B cell (primary cell): ENCODE measurements around the gene KIF26B. TPM values are rescaled to one million over a fixed set of nuclear protein-coding genes. Genes with fewer than 3 reads are reported as not detected.

Experiments
- ATAC-seq: fragments of 200-7000 bp; cut with Tn5 transposase; one replicate; pipeline ENCODE4 v1.10.0; 2021; ENCODE audit warnings: low read depth, mild to moderate bottlenecking, moderate number of reproducible peaks, moderate library complexity
- CTCF ChIA-PET: fragments of 350-600 bp; sonication (Branson Sonifier 250); formaldehyde crosslinking; loops from one replicate; lab custom pipeline; 2021; ENCODE audit warnings: antibody characterized with exemption, inconsistent platforms; lab: Charles Lee
- POLR2A ChIA-PET: fragments of 350-600 bp; sonication (Branson Sonifier 250); formaldehyde crosslinking; loops from one replicate; lab custom pipeline; 2021; ENCODE audit warnings: antibody characterized with exemption; lab: Charles Lee
- DNase-seq: peaks from one replicate; pipeline ENCODE4 v3.0.0; 2013
- H2AFZ ChIP-seq: 2 replicates; pipeline ENCODE4 v1.6.1; 2012; ENCODE audit warnings: mild to moderate bottlenecking, low read depth, low read length; ENCODE audit not compliant: insufficient read depth, poor library complexity, severe bottlenecking
- H3K27ac ChIP-seq, 2 donors: 1 replicate in 1 of 2; 2 replicates in 1 of 2; pipeline ENCODE4 v1.5.1; 2012 to 2013; ENCODE audit warnings: low read length in 2 of 2, mild to moderate bottlenecking in 2 of 2, moderate library complexity in 1 of 2
- H3K27me3 ChIP-seq, 4 experiments: fragments of 200-600 bp in 1 of 4; sonication (generic) in 1 of 4; replicated peaks in 1 of 4; 1 replicate in 2 of 4; 2 replicates in 2 of 4; pipeline versions ENCODE4 v1.6.1 to v1.7.0; 2013 to 2016; ENCODE audit warnings: low read length in 3 of 4, mild to moderate bottlenecking in 2 of 4, mixed read lengths in 1 of 4, moderate library complexity in 1 of 4; ENCODE audit not compliant: insufficient read depth in 4 of 4, control insufficient read depth in 3 of 4; ENCODE audit errors: control extremely low read depth in 1 of 4
- H3K36me3 ChIP-seq, 2 experiments: replicated peaks in 1 of 2; 1 replicate in 1 of 2; 2 replicates in 1 of 2; pipeline versions ENCODE4 v1.6.1 to v1.7.1; 2013; ENCODE audit warnings: low read length in 1 of 2; ENCODE audit not compliant: insufficient read depth in 2 of 2, control insufficient read depth in 1 of 2; ENCODE audit errors: control extremely low read depth in 1 of 2, extremely low read depth in 1 of 2
- H3K4me1 ChIP-seq, 2 donors: fragments of 200-600 bp in 1 of 2; sonication (generic) in 1 of 2; 1 replicate in 1 of 2; 2 replicates in 1 of 2; pipeline versions ENCODE4 v1.5.1 to v1.6.1; 2013 to 2017; ENCODE audit warnings: low read length in 2 of 2; ENCODE audit not compliant: control insufficient read depth in 2 of 2, insufficient read depth in 2 of 2
- H3K4me2 ChIP-seq: replicated peaks from 2 replicates; pipeline ENCODE3; 2012; ENCODE audit warnings: mild to moderate bottlenecking, low read depth, low read length; ENCODE audit not compliant: poor library complexity, severe bottlenecking
- H3K4me3 ChIP-seq, 5 experiments: fragments of 200-600 bp in 1 of 5; sonication (generic) in 1 of 5; 1 replicate in 3 of 5; 2 replicates in 2 of 5; pipeline versions ENCODE4 v1.5.1 to v1.7.0; 2011 to 2016; ENCODE audit warnings: low read length in 4 of 5, mild to moderate bottlenecking in 4 of 5, low read depth in 2 of 5, control low read depth in 1 of 5, moderate library complexity in 1 of 5; ENCODE audit not compliant: insufficient read depth in 1 of 5; ENCODE audit errors: control extremely low read depth in 1 of 5, extremely low read depth in 1 of 5
- H3K79me2 ChIP-seq: fragments of 200-600 bp; sonication (generic); one replicate; pipeline ENCODE4 v1.6.0; 2016; ENCODE audit warnings: low read length; ENCODE audit not compliant: control insufficient read depth, insufficient read depth
- H3K9ac ChIP-seq: fragments of 200-600 bp; sonication (generic); 2 replicates; pipeline ENCODE4 v1.6.1; 2017; ENCODE audit warnings: mild to moderate bottlenecking, low read length, moderate library complexity
- H3K9me3 ChIP-seq, 3 donors: one replicate each; pipeline versions ENCODE4 v1.6.1 to v1.7.1; 2013; ENCODE audit warnings: low read length in 2 of 3; ENCODE audit not compliant: control insufficient read depth in 2 of 3, insufficient read depth in 1 of 3; ENCODE audit errors: control extremely low read depth in 1 of 3
- H4K20me1 ChIP-seq: 2 replicates; pipeline ENCODE4 v1.6.0; 2012; ENCODE audit warnings: mild to moderate bottlenecking, low read length; ENCODE audit not compliant: insufficient read depth, control insufficient read depth, poor library complexity, severe bottlenecking
- H3K27ac Mint-ChIP-seq: one replicate; pipeline ENCODE4 v1.8.0; 2021; ENCODE audit warnings: mixed read lengths
- H3K27me3 Mint-ChIP-seq: one replicate; pipeline ENCODE4 v1.8.0; 2021; ENCODE audit warnings: mixed read lengths
- H3K4me1 Mint-ChIP-seq: one replicate; pipeline ENCODE4 v1.8.0; 2021; ENCODE audit warnings: mixed read lengths
- H3K4me3 Mint-ChIP-seq: one replicate; pipeline ENCODE4 v1.8.0; 2021; ENCODE audit warnings: mixed read lengths
- H3K9me3 Mint-ChIP-seq: one replicate; pipeline ENCODE4 v1.8.0; 2022; ENCODE audit warnings: mixed read lengths; ENCODE audit not compliant: insufficient read depth
- CTCF ChIP-seq: fragments of 200-600 bp; IDR thresholded peaks from one replicate; pipeline ENCODE4 v1.8.0; 2022; ENCODE audit warnings: antibody characterized with exemption, mild to moderate bottlenecking
- EZH2 ChIP-seq: IDR thresholded peaks from 2 replicates; pipeline ENCODE4 v1.6.1; 2012; ENCODE audit warnings: borderline replicate concordance, low read depth, mild to moderate bottlenecking, moderate library complexity, low read length; ENCODE audit not compliant: insufficient read depth, poor library complexity, severe bottlenecking
- WGBS: methylation state at CpG from one replicate; pipeline ENCODE4 v1.1.5; 2013; ENCODE audit warnings: missing lambda C conversion rate; ENCODE audit not compliant: insufficient coverage; 5-methylcytosine and 5-hydroxymethylcytosine counted together
- intact Hi-C: fragments of 100-400 bp; cut with micrococcal nuclease; formaldehyde crosslinking; loops from one replicate; pipeline ENCODE4 v1.10.0; 2022
- polyA plus RNA-seq: library from polyadenylated mRNA; depleted of rRNA; stranded (reverse); fragments of >200 nt; gene quantifications from 2 replicates; pipeline ENCODE4 v1.2.3, GENCODE V29; 2012
- total RNA-seq, 2 donors: library from RNA; stranded (reverse); fragments of 120-200 nt in 1 of 2; gene quantifications; 1 replicate in 1 of 2; 2 replicates in 1 of 2; pipeline versions ENCODE4 v1.2.3 to v1.2.4, GENCODE V29; 2013 to 2022

Gene KIF26B
- total and polyA plus RNA-seq, 2 donors (not counting 1 experiment from before 2014, with no cell fraction given), result 0.62 TPM; not detected in 1

DNA sequence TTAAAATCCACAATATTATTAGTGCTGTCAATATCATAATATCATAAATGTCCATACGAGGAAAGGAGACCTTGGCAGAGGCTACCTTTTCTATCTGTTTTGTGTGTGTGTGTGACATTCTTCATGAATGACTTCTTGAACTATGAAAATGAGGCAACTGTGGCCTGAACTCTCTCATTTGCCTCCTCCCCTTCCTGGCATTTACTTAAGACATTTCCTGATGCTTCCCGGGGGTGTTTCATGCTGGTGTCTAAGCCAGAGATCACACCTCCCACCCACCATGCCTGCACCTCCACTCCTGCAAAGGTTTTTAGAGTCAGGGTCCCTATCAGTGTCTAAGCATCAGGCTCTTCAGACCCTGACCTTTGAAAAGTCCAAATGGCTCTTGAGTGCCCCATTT, 420.9 kb downstream of the KIF26B start:
- POLR2A ChIA-PET, result no interaction called here
- no peak overlapping the region for H3K27ac Mint-ChIP-seq
- H3K9me3 Mint-ChIP-seq, result no peaks in the 10 kb centered on the region
- Histone ChIP-seq H4K20me1 (no peaks in the 10 kb centered on the region), H3K9me3 (no peaks in the 10 kb centered on the region), H3K27ac (no peak overlapping the region), H3K9ac (no peak overlapping the region), H3K36me3 (no peaks in the 10 kb centered on the region), H3K4me3 (no peak overlapping the region), H3K27me3 (peaks cover 0 to 3% (median 0%) of the 10 kb centered on the region in 4 experiments), H3K4me1 (no peaks in the 10 kb centered on the region), H2AFZ (no peak overlapping the region), H3K4me2 (no peak overlapping the region), H3K79me2 (no peaks in the 10 kb centered on the region)
- CTCF ChIA-PET, result no interaction called here
- no peaks in the 10 kb centered on the region for H3K4me1 Mint-ChIP-seq
- intact Hi-C loops, result no loop called here
- TF ChIP-seq CTCF, result no peak
- TF ChIP-seq EZH2, result no peak
- ATAC-seq (no peak), DNase-seq (no peak)
- 18% methylated on average over 1 of the region's 2 CpGs for WGBS
- H3K27me3 Mint-ChIP-seq, result peaks cover 27% of the 10 kb centered on the region
- no peak overlapping the region for H3K4me3 Mint-ChIP-seq

DNA sequence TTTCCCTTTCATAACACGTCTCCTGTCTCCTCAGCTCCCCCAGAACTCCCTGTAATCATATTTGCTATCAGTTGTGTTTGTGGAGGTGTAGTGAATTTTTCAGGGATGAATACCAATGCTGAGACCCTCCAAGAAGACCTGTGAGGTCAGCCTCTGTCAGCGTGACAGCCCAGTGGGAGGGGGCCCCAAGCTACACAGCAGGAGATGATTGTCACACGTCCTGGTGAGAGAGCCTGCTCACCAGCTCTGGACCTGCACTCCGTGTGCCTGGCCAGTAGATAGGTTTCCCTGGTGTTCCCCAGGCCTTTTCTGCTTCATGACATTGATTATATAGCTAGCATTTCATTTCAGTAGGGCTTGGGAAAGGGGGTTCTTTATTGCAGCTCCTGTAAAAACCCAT, 421.5 kb downstream of the KIF26B start:
- H3K4me2 ChIP-seq, result no peak overlapping the region
- H3K9ac ChIP-seq, result no peak overlapping the region
- 82% methylated on average over 2 of the region's 4 CpGs for WGBS
- Mint-ChIP-seq H3K27me3 (peaks cover 27% of the 10 kb centered on the region), H3K4me3 (no peak overlapping the region), H3K9me3 (no peaks in the 10 kb centered on the region), H3K27ac (no peak overlapping the region), H3K4me1 (no peaks in the 10 kb centered on the region)
- no peaks in the 10 kb centered on the region for H3K79me2 ChIP-seq
- POLR2A ChIA-PET, result no interaction called here
- CTCF ChIA-PET, result no interaction called here
- intact Hi-C loops, result no loop called here
- no peak overlapping the region for H3K4me3 ChIP-seq
- TF ChIP-seq EZH2, result no peak
- no peak for TF ChIP-seq CTCF
- DNase-seq (no peak), ATAC-seq (no peak)
- H3K36me3 ChIP-seq, result no peaks in the 10 kb centered on the region
- peaks cover 0 to 3% (median 0%) of the 10 kb centered on the region in 4 experiments for H3K27me3 ChIP-seq
- H2AFZ ChIP-seq, result no peak overlapping the region
- no peaks in the 10 kb centered on the region for H3K4me1 ChIP-seq
- H4K20me1 ChIP-seq, result no peaks in the 10 kb centered on the region
- no peak overlapping the region for H3K27ac ChIP-seq
- no peaks in the 10 kb centered on the region for H3K9me3 ChIP-seq
